Stimulated activated naive CD8-positive, alpha-beta T cell treated with anti-CD3 and anti-CD28 coated beads, Interleukin-15, amount 100 ng/mL, for 72 hours (primary cell): ENCODE data around the gene IQCH.
"Not testable (repeated sequence)": the region's sequence is repeated elsewhere in the genome, so short reads cannot be mapped to it uniquely, and the experiment has no call there.

Experiments
- ATAC-seq: fragments of 150-1000 bp; cut with Tn5 transposase; 2 replicates; pipeline ENCODE4 v1.10.0; 2021; ENCODE audit warnings: mild to moderate bottlenecking, moderate library complexity
- DNase-seq, 2 donors: peaks; one replicate each; pipeline ENCODE4 v3.0.0; 2021 to 2022
- H3K27ac Mint-ChIP-seq, 2 donors: one replicate each; pipeline ENCODE4 v1.8.0; 2022; ENCODE audit warnings: mild to moderate bottlenecking in 2 of 2, mixed read lengths in 2 of 2, moderate library complexity in 2 of 2
- H3K27me3 Mint-ChIP-seq: one replicate; pipeline ENCODE4 v1.8.0; 2022; ENCODE audit warnings: mixed read lengths
- H3K4me1 Mint-ChIP-seq: one replicate; pipeline ENCODE4 v1.8.0; 2022; ENCODE audit warnings: mild to moderate bottlenecking, mixed read lengths
- H3K4me3 Mint-ChIP-seq, 2 donors: one replicate each; pipeline ENCODE4 v1.8.0; 2022; ENCODE audit warnings: mild to moderate bottlenecking in 2 of 2, mixed read lengths in 2 of 2, moderate library complexity in 1 of 2
- H3K9me3 Mint-ChIP-seq, 2 donors: one replicate each; pipeline ENCODE4 v1.8.0; 2022; ENCODE audit warnings: mixed read lengths in 2 of 2

IQCH gene

DNA sequence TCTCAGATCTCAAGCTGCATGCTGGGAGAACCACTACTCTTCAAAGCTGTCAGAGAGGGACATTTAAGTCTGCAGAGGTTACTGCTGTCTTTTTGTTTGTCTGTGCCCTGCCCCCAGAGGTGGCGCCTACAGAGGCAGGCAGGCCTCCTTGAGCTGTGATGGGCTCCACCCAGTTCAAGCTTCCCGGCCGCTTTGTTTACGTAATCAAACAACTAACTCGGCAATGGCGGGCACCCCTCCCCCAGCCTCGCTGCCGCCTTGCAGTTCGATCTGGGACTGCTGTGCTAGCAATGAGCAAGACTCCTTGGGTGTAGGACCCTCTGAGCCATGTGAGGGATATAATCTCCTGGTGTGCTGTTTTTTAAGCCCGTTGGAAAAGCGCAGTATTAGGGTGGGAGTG is 199.1 kb downstream of the IQCH start:
- H3K9me3 Mint-ChIP-seq, H3K27ac Mint-ChIP-seq, H3K27me3 Mint-ChIP-seq, ATAC-seq, DNase-seq, H3K4me1 Mint-ChIP-seq, H3K4me3 Mint-ChIP-seq: not testable (repeated sequence)

DNA sequence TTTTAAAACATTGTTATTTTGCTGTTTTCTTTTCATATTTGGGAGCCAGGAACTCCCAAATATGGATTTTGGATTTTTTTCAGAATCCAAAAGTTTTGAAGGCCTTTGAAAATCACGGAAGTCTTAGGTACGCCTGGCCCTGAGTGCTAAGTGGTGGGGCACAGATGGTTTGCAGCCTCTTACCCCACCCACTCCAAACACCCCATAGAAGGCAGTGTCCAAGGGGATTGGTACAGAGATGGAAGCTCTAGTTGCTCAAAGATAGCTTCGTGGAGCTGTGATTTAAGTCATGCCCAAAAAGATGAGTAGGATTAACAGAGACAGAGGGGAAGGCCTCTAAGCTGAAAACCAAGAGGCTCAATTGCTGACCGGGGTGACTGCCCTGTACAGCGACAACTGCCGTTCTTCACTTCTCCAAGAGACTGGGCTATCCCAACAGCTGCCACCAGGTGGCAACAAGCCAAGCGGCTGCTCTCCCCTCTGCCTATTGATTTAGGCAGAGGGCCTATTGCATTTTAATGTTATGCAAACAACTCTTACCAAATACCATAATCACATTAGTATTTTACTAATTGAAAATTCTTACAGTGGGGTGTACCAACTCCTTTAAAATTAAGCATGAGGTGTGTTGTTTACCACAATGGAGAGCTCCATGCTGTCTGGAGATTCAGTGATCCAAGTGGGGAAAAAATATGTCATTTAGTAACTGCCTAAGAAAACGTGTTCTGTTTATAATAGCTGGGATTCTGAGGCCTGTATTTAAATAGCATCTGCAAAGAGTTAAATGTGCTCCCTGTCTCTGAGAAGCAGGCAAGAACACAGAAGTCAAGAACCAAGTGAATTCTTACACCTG is 202.3 kb downstream of the IQCH start:
- DNase-seq = peak; percentile 72 to 78
- Mint-ChIP-seq H3K4me1 (no peaks in the 10 kb centered on the region), H3K9me3 (no peaks in the 10 kb centered on the region), H3K4me3 (no peak overlapping the region), H3K27me3 (no peaks in the 10 kb centered on the region), H3K27ac (no peak overlapping the region)
- ATAC-seq = peak; percentile 91

- Mint-ChIP-seq H3K4me1 (no peaks in the 10 kb centered on the region), H3K27me3 (no peaks in the 10 kb centered on the region), H3K4me3 (no peak overlapping the region), H3K9me3 (no peaks in the 10 kb centered on the region), H3K27ac (no peak overlapping the region)
- ATAC-seq (no peak), DNase-seq (no peak)
Observed at GRCh38 chr15:67458331-67459029, 203.9 kb downstream of the IQCH start.

DNA sequence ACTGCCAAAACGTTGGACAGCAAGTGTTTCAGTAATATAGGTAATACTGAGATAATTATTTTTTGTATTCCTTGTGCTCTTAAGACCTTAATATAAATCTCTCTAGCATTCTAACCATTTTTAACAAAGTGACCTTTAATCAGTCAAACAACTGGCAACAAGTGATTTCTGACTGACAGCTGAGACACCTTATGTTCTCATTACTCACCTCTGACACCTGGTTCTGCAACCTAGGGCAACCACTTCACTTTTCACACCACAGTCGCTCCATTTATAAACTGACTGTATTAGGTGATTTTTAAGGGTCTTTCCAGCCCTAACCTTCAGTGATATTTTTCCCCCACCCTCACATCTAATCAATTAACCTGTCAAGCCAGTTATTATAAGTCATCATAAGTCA is 205.9 kb downstream of the IQCH start:
- H3K27me3 Mint-ChIP-seq = no peaks in the 10 kb centered on the region
- no peak for ATAC-seq
- H3K4me3 Mint-ChIP-seq = no peak overlapping the region
- H3K27ac Mint-ChIP-seq = no peak overlapping the region
- DNase-seq = no peak
- no peaks in the 10 kb centered on the region for H3K4me1 Mint-ChIP-seq
- no peaks in the 10 kb centered on the region for H3K9me3 Mint-ChIP-seq

GRCh38 chr15:67461735-67462134 is 207.1 kb downstream of the IQCH start:
- H3K4me3 Mint-ChIP-seq = no peak overlapping the region
- DNase-seq (no peak), ATAC-seq (no peak)
- no peaks in the 10 kb centered on the region for H3K27me3 Mint-ChIP-seq
- H3K4me1 Mint-ChIP-seq = no peaks in the 10 kb centered on the region
- no peak overlapping the region for H3K27ac Mint-ChIP-seq
- no peaks in the 10 kb centered on the region for H3K9me3 Mint-ChIP-seq

DNA sequence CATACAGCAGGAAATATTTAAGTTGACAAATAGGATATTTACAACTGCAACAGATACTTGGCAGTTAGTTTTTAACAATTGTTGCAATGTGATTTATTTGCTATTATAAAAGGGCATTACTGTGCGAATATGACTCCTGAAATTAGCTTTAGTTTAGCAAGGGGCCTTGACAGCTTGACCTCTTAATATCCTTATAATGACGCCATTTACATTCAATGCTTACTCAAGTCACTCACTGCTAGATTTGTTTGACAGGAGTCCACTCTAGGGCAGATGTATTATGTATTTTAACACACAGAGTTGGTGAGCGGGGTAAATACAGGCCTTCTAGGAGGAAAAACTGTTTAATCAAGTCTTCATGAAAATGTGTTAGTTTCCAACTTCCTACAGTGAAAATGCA is 208.3 kb downstream of the IQCH start:
- no peak overlapping the region for H3K27ac Mint-ChIP-seq
- no peaks in the 10 kb centered on the region for H3K4me1 Mint-ChIP-seq
- H3K27me3 Mint-ChIP-seq = no peaks in the 10 kb centered on the region
- no peak for ATAC-seq
- DNase-seq = no peak
- H3K4me3 Mint-ChIP-seq = no peak overlapping the region
- H3K9me3 Mint-ChIP-seq = no peaks in the 10 kb centered on the region

DNA sequence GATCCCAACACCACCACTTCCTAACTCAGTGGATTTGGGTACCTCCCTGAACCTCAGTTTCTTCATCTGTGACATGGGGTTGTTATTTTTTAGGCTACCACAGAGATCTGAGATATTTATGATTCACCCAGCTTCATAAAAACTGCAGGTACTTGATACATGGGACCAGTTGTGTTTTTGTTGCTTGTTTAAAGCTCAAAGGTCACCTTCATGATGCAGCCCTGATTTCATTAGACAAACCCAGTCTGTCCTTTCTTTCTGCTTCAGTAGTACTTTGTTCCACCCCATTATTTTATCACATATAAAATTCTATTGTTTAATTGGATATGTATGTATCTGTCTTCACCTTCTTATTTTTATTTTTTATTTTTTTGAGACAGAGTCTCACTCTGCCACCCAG is 208.9 kb downstream of the IQCH start:
- Mint-ChIP-seq H3K27me3 (no peaks in the 10 kb centered on the region), H3K27ac (no peak overlapping the region), H3K4me3 (no peak overlapping the region), H3K9me3 (no peaks in the 10 kb centered on the region), H3K4me1 (no peaks in the 10 kb centered on the region)
- no peak for ATAC-seq
- no peak for DNase-seq

DNA sequence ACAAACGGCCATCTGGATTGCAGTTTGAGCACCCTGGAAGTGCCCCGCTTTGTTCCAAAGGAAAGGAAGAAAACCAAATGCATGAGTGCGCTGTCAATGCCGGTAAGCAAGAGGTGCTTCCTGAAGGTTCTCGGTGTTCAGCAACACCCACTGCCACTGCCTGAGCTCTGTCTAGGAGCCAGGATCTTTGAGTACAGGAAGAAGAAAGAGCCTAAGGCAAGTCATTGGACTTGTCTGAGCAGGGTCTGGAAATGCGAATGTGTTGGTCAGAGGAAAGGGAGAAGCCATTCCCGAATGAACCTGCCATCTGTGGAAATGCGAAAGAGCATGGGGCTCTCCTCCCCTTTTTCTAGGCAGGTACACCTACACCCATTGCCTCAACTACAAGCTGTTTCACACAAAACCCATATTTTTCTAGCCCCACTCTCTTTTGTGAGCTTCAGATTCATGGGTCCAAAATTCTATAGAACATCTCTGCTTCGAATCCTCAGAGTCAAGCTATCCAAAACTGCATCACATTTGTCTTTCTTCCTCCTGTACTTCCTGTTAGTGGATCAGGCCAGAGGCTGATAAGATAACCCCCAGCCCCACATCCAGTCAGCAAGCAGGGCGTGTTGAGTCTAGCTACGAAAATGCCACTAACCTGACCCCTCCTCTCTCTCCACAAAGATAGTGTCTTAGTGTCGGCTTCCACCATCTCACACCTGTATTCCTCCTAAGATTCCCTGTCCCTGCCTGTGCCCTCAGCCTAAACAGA is 210.8 kb downstream of the IQCH start:
- H3K9me3 Mint-ChIP-seq = no peaks in the 10 kb centered on the region
- ATAC-seq = no peak
- H3K4me3 Mint-ChIP-seq = no peak overlapping the region
- no peaks in the 10 kb centered on the region for H3K27me3 Mint-ChIP-seq
- DNase-seq = no peak
- H3K27ac Mint-ChIP-seq = no peak overlapping the region
- H3K4me1 Mint-ChIP-seq = no peaks in the 10 kb centered on the region

GRCh38 chr15:67468416-67468815 is 213.8 kb downstream of the IQCH start:
- no peaks in the 10 kb centered on the region for H3K9me3 Mint-ChIP-seq
- H3K4me1 Mint-ChIP-seq = no peaks in the 10 kb centered on the region
- ATAC-seq (no peak), DNase-seq (no peak)
- H3K27ac Mint-ChIP-seq = no peak overlapping the region
- no peaks in the 10 kb centered on the region for H3K27me3 Mint-ChIP-seq
- H3K4me3 Mint-ChIP-seq = no peak overlapping the region

DNA sequence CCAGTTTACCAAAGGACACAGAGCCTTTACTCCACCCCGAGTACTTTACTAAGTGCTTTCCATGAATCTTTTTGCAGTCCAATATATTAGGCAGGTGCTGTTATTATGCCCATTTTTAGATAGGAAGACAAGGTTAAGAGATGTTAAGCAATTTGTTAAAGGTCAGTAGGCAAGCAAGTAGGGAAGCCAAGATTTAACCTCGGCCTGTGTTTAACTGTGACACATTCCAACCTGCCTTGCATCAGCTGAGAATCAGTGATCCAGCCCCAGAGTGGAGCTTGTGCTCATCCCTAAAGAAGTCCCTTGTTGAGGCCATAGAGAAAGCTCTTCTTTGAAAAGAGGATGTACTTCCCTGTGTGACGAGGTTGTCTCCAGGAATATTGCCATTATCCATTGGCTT is 215.1 kb downstream of the IQCH start:
- Mint-ChIP-seq H3K4me1 (no peaks in the 10 kb centered on the region), H3K9me3 (no peaks in the 10 kb centered on the region), H3K4me3 (no peak overlapping the region), H3K27me3 (no peaks in the 10 kb centered on the region), H3K27ac (no peak overlapping the region)
- DNase-seq (no peak), ATAC-seq (no peak)

- Mint-ChIP-seq H3K27me3 (no peaks in the 10 kb centered on the region), H3K4me3 (no peak overlapping the region), H3K4me1 (no peaks in the 10 kb centered on the region), H3K27ac (no peak overlapping the region), H3K9me3 (no peaks in the 10 kb centered on the region)
- no peak for ATAC-seq
- DNase-seq = no peak
Observed at GRCh38 chr15:67472957-67473356, 218.4 kb downstream of the IQCH start.

- ATAC-seq (no peak), DNase-seq (no peak)
- no peak overlapping the region for H3K4me3 Mint-ChIP-seq
- H3K9me3 Mint-ChIP-seq = no peaks in the 10 kb centered on the region
- H3K27me3 Mint-ChIP-seq = no peaks in the 10 kb centered on the region
- no peak overlapping the region for H3K27ac Mint-ChIP-seq
- no peaks in the 10 kb centered on the region for H3K4me1 Mint-ChIP-seq
Observed at GRCh38 chr15:67474405-67475110, 220.0 kb downstream of the IQCH start.

DNA sequence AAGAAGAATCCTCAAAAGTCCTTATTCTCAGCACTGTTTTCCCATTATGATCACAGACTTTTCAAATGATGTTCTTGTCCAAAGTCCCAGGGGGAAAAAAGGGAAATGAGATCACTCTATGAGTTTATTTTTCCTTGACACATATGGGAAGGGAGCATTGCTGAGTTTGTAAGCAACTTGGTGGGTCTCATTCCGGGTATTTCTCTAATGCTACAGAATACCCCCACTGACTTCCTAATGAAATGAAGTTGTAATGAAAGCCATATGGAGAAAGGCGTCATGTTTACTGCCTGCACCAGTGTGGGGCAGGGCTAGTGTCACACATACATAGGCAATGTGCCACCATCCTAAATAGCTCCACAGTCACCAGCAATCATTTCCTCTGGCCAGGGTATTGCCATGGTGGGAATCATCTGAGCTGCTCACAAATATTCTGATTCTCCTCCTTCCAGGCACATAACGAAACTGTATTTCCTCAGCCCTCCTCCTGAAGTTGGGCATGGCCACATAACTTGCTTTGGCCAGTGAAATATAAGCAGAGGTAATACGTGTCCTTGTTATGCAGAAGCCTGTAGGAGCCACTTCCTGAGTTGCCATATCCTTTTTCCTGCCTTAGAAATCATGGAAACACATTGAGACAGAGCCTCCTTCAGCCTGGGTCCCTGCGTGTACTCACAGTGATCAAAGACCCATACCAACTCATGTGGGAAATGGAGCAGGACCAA is 225.4 kb downstream of the IQCH start:
- Mint-ChIP-seq H3K27me3 (no peaks in the 10 kb centered on the region), H3K4me1 (no peaks in the 10 kb centered on the region), H3K9me3 (peaks cover 0 to 4% of the 10 kb centered on the region in 2 donors), H3K4me3 (no peak overlapping the region), H3K27ac (no peak overlapping the region)
- DNase-seq (no peak), ATAC-seq (no peak)

- DNase-seq (no peak), ATAC-seq (no peak)
- Mint-ChIP-seq H3K4me1 (no peaks in the 10 kb centered on the region), H3K27me3 (no peaks in the 10 kb centered on the region), H3K9me3 (peaks cover 0 to 4% of the 10 kb centered on the region in 2 donors), H3K4me3 (no peak overlapping the region), H3K27ac (no peak overlapping the region)
Observed at GRCh38 chr15:67480741-67481140, 226.2 kb downstream of the IQCH start.

GRCh38 chr15:67481680-67482079 is 227.1 kb downstream of the IQCH start:
- Mint-ChIP-seq H3K27ac (no peak overlapping the region), H3K9me3 (peaks cover 0 to 4% of the 10 kb centered on the region in 2 donors), H3K27me3 (no peaks in the 10 kb centered on the region), H3K4me3 (no peak overlapping the region), H3K4me1 (no peaks in the 10 kb centered on the region)
- DNase-seq (no peak), ATAC-seq (no peak)
